GM12864 (cell line): ENCODE results near the gene TMCO4.

ENCODE experiments used
- DNase-seq: peaks from one replicate; pipeline ENCODE4 v3.0.0-alpha.2; 2011; ENCODE audit warnings: low read depth
- H3K4me3 ChIP-seq: 2 replicates; pipeline ENCODE4 v1.5.1; 2011; ENCODE audit warnings: mild to moderate bottlenecking, low read depth, low read length, control low read depth
- TF ChIP-seq, protein P1 (sequence below): IDR thresholded peaks from 2 replicates; pipeline ENCODE4 v1.5.1; 2011; ENCODE audit warnings: low read depth, mild to moderate bottlenecking, moderate library complexity, low read length, control low read depth, inconsistent platforms; ENCODE audit errors: missing control alignments

Gene TMCO4

DNA sequence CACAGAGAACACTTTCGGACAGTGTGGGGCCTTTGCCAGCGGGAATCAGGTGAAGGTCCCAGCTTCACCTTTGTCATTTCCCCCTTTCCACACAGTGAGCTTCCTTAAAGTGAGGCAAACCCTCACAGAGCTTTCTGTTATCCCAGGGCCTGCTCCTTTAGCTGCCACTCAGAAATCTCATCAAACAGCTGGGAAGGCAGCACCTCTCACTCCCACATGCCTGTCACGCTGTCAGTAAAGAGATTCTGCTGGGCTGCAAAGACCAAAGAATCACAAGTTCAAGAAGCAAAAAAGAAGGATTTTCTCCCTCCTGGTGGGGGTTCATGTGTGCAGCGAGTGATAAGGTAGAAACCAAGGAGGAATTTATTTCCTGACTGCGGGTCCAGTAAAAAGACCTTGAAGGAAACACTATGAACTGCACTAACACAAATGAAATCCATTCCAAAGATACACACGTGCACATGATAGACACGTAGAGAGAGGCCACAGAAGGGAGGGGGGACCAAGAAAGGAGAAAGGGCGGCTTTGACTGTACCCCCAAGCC, 91.1 kb downstream of the TMCO4 start:
- no peak overlapping the region for H3K4me3 ChIP-seq
- no peak for DNase-seq
- TF ChIP-seq, protein P1, sequence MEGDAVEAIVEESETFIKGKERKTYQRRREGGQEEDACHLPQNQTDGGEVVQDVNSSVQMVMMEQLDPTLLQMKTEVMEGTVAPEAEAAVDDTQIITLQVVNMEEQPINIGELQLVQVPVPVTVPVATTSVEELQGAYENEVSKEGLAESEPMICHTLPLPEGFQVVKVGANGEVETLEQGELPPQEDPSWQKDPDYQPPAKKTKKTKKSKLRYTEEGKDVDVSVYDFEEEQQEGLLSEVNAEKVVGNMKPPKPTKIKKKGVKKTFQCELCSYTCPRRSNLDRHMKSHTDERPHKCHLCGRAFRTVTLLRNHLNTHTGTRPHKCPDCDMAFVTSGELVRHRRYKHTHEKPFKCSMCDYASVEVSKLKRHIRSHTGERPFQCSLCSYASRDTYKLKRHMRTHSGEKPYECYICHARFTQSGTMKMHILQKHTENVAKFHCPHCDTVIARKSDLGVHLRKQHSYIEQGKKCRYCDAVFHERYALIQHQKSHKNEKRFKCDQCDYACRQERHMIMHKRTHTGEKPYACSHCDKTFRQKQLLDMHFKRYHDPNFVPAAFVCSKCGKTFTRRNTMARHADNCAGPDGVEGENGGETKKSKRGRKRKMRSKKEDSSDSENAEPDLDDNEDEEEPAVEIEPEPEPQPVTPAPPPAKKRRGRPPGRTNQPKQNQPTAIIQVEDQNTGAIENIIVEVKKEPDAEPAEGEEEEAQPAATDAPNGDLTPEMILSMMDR: no peak

GRCh38 chr1:19706136-19706535, 93.6 kb downstream of the TMCO4 start:
- TF ChIP-seq, protein P1: no peak
- no peak for DNase-seq
- H3K4me3 ChIP-seq: no peak overlapping the region

GRCh38 chr1:19705464-19705863, 94.3 kb downstream of the TMCO4 start:
- no peak for DNase-seq
- H3K4me3 ChIP-seq: no peak overlapping the region
- TF ChIP-seq, protein P1: no peak

- no peak for DNase-seq
- H3K4me3 ChIP-seq: no peak overlapping the region
- TF ChIP-seq, protein P1: peak; percentile 97
Observed at GRCh38 chr1:19704247-19705113, 95.2 kb downstream of the TMCO4 start.

DNA sequence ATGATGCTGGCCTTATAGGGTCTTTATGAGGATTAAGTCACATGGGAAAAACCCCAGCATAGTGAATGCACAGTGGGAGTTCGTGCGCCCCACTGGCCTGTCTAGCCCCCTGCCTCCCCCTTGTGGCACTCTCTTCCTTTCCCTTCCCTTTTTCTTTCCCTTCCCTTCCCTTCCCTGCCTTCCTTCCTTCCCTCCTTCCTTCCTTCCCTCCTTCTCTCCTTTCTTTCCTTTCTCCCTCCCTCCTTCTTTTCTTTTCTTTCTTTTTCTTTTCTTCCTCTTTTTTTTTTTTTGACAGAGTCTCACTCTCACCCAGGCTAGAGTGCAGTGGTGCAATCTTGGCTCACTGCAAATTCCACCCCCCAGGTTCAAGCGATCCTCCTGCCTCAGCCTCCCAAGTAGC, 96.4 kb downstream of the TMCO4 start:
- no peak overlapping the region for H3K4me3 ChIP-seq
- DNase-seq: no peak
- TF ChIP-seq, protein P1: no peak

GRCh38 chr1:19700079-19700777, 99.5 kb downstream of the TMCO4 start:
- DNase-seq: no peak
- TF ChIP-seq, protein P1: no peak
- H3K4me3 ChIP-seq: no peak overlapping the region

GRCh38 chr1:19698181-19698580, 101.5 kb downstream of the TMCO4 start:
- DNase-seq: no peak
- TF ChIP-seq, protein P1: no peak

More at GRCh38 chr1:19698181-19698580, 101.5 kb downstream of the TMCO4 start:
- H3K4me3 ChIP-seq: no peak overlapping the region
